GM12892 (cell line): ENCODE results near the gene PBX1.

ENCODE experiments used
- DNase-seq: peaks from one replicate; pipeline ENCODE4 v3.0.0; 2011; ENCODE audit not compliant: insufficient read length
- FAIRE-seq: peaks from 2 replicates; lab custom pipeline; 2011; peaks lifted over from hg19 to GRCh38; lab: Jason Lieb, UNC
- POLR2A ChIP-seq: IDR thresholded peaks from 2 replicates; pipeline ENCODE4 v1.6.1; 2011; ENCODE audit warnings: low read depth, low read length, control low read depth
- POLR2AphosphoS5 ChIP-seq: IDR thresholded peaks from 2 replicates; pipeline ENCODE4 v1.6.1; 2011; ENCODE audit warnings: low read depth, low read length, control low read depth
- TAF1 ChIP-seq: IDR thresholded peaks from 2 replicates; pipeline ENCODE4 v1.6.1; 2011; ENCODE audit warnings: low read depth, mild to moderate bottlenecking, control low read depth, low read length, borderline replicate concordance

The PBX1 gene

DNA sequence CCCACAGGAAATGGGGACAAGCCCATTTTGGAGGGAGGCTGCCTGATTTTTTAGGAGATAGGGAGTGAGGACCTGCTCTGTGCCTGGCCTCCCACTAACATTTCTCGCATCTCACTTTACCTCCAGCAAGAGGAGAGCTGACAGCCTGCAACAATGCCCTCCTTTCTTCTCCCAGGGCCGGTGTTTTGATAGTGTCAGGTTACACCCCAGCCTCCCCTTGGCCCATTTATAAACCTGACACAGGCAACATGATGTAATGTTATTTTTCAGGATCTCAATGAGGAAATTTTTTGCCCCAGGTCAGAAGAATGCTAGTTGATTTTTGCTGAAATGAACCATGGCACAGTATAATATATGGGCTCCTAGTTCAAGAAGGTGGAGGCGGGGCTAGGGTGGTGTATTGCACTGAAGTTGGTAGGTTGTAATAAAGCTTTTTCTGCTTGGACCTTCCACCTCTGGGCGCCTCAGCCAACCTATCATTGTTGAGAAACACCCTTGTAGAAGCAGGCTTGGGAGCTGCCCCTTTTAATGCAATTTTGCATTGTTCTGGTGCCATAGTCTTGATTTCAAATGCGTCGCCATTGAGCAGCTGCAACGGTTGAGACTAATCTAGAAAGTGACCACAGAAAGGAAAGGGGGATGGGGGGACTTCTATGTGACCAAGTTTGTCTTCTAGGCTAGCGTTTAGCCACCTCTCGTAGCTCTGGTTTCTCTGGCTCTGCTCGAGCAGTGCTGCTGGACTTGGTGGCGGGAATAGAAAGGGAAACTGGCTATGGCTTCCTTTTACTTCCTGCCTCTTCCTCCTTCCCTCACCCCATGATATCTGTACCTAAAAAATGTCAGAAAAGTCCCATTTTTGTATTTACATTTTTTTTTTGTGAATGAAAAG lies 53.0 kb downstream of the PBX1 start:
- no peak for TF ChIP-seq POLR2A
- TF ChIP-seq TAF1, result no peak
- TF ChIP-seq POLR2AphosphoS5, result no peak
- no peak for FAIRE-seq

GRCh38 chr1:164613176-164613575 lies 54.2 kb downstream of the PBX1 start:
- no peak for DNase-seq
- FAIRE-seq, result no peak
- TF ChIP-seq POLR2AphosphoS5, result no peak
- no peak for TF ChIP-seq POLR2A
- no peak for TF ChIP-seq TAF1

More for the DNA sequence above, 53.0 kb downstream of the PBX1 start:
- no peak for DNase-seq

- no peak for TF ChIP-seq TAF1
- no peak for TF ChIP-seq POLR2A
- TF ChIP-seq POLR2AphosphoS5, result no peak
- FAIRE-seq (no peak), DNase-seq (no peak)
Measured at GRCh38 chr1:164614316-164614715, 55.3 kb downstream of the PBX1 start.

DNA sequence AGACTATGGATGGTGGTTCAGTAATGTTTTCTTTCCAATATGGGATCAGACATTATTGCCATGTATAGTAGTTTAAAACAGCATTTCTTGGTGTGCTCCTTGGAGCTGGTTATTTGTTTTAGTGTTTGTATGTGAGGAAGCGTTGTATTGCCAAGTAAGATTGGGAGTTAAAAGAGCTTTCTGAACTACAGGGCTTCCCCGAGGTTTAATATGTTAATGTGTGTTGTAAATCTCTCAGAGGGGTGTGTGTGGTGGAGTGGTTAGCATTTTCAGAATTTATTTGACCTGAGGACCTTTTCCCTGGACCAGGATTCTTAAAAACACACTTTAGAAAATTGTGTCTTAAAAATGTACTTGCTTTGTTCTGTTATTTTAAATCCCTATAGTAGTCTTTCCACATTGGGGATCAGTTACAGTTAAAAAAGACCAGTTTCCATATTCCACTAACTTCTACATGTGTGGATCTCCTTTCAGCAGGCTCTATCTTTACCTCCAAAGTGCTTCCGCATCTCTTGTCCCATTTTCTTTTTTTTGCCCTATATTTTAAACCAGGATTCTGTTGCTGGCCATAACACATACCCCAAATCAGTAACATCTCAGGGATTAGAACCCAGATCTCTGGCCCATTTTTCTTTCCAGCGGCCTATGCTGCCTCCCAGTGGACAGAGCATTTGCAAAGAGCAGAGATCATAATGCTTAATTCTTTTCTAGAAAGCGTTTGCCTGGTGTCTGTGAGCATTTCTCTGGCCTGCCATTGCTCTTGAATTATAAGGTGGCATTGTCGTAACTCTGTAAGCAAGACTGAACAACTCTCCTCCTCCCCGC lies 58.6 kb downstream of the PBX1 start:
- no peak for DNase-seq
- TF ChIP-seq POLR2A, result no peak
- TF ChIP-seq POLR2AphosphoS5, result no peak
- no peak for TF ChIP-seq TAF1
- no peak for FAIRE-seq

DNA sequence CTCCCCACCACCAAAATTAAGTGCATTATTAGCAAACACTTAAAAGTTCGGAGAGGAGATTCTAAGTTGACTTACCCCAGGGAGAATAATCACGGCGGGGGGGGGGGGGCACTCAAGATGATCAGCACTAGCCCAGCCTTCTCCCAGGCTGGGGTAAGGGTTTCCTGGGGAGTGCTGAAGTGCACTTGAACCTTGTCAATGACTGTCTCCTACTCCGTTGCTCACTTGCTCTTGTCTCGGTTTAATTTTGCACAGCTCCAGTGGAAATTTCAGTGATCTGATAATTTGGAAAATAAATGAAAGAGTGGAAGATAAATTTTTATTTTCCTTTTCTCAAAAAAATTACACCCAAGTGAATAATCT lies 59.2 kb downstream of the PBX1 start:
- DNase-seq (no peak), FAIRE-seq (no peak)
- TF ChIP-seq POLR2AphosphoS5 (no peak), TAF1 (no peak), POLR2A (no peak)

- FAIRE-seq (no peak), DNase-seq (no peak)
- TF ChIP-seq TAF1 (no peak), POLR2A (no peak), POLR2AphosphoS5 (no peak)
Measured at GRCh38 chr1:164619006-164619784, 60.2 kb downstream of the PBX1 start.

- FAIRE-seq, result no peak
- TF ChIP-seq TAF1 (no peak), POLR2AphosphoS5 (no peak), POLR2A (no peak)
- DNase-seq, result no peak
Measured at GRCh38 chr1:164622068-164622845, 63.3 kb downstream of the PBX1 start.

DNA sequence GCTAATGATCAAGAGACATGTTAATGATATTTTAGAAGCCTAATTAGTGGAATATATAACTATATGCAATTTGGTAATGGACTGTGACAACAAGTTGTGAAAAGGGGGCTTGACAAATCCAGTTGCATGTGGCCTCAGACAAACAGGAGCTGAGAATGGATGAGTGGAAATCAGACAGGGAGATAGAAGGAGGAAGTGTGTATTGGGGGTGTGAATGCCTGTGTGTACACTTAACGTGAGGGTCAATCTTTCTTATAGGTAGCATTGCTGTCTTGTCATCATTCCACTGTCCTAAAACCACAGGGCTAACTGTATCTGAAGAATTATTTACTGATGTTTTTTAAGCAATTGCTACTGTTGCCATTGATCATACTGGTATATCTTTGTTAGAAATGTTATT lies 64.8 kb downstream of the PBX1 start:
- no peak for TF ChIP-seq TAF1
- TF ChIP-seq POLR2AphosphoS5, result no peak
- TF ChIP-seq POLR2A, result no peak
- DNase-seq (no peak), FAIRE-seq (no peak)

DNA sequence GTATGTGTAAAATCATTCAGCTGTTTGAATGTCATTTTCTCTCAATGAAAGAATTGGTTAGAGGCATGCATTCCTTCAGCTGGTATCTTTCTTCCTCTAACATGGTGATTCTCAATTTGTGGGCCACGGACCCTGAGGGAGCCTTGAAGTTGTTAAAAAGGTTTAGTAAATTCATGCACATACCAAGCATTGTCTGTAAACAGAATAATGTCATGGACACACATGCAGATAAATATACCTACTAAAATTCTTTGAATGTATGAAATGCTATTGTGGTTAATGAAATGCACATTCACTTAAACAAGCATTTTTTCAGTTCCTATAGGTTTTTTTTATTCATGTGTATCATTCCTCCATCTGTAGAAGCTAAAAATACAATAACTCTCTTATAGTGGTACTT lies 65.4 kb downstream of the PBX1 start:
- FAIRE-seq, result no peak
- DNase-seq, result no peak
- TF ChIP-seq POLR2A, result no peak
- TF ChIP-seq POLR2AphosphoS5, result no peak
- no peak for TF ChIP-seq TAF1

DNA sequence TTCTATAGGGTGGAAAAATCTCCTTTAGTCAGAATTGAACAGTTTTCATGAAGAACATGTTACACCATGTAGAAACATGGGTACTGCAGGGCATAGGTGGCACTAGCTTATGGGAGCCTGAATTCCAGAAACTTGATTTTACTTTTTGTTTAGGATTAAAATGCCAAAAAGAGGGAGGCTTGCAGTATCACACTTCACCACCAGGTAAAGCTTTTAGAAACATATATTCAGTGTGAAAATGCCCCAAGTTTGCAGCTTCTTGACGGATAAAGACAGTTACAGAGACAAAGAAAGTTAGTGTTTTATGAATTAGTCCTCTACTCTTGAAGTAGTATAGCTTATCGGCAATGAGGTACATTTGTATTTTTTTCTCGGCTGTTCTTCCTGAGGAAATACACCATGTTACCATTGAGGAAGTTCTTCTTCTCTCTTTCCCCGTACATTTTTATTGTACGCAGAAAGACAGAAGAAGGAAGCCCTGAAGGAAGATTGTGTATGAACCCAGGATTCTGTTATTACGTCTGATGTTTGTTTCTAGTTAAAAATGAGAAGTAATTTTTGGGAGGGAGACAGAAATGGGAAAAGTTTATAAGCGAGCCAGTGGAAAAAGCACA lies 66.1 kb downstream of the PBX1 start:
- TF ChIP-seq POLR2AphosphoS5 (no peak), TAF1 (no peak), POLR2A (no peak)
- no peak for FAIRE-seq
- no peak for DNase-seq

DNA sequence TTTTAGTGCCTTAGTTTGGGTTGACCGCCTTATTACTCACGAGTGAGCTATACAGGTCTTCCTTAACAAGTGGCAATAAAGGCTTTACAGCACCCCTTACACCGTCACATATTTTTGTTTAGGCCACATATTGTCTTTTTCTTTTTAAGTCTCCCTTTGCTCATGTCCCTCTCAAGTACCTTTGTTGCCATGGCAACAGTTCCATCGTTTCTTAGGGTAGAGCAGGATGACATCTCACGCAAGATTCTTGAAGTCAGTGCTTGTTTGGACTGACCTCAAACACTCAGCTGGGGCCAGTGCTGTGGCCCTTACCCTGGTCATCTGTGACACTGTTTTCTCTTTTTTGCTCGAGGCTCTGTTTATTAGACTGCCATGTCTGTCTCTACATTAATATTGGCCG lies 69.8 kb downstream of the PBX1 start:
- FAIRE-seq (no peak), DNase-seq (no peak)
- TF ChIP-seq POLR2AphosphoS5, result no peak
- TF ChIP-seq TAF1, result no peak
- no peak for TF ChIP-seq POLR2A
